Stimulated activated memory B cell treated with anti-CD40 and anti-IgM and Interleukin-4, amounts not matched to agents 10 μg/mL and 1 μg/mL and 100 μg/mL, for 72 hours (primary cell): ENCODE measurements around the gene EPB41L5.

Experiments used
- ATAC-seq: fragments of 150-1000 bp; cut with Tn5 transposase; 2 replicates; pipeline ENCODE4 v1.10.0; 2021
- H3K27ac Mint-ChIP-seq: one replicate; pipeline ENCODE4 v1.8.0; 2022; ENCODE audit warnings: mild to moderate bottlenecking, mixed read lengths
- H3K27me3 Mint-ChIP-seq: one replicate; pipeline ENCODE4 v1.8.0; 2022; ENCODE audit warnings: mixed read lengths
- H3K36me3 Mint-ChIP-seq: one replicate; pipeline ENCODE4 v1.8.0; 2022; ENCODE audit warnings: mixed read lengths
- H3K4me1 Mint-ChIP-seq: one replicate; pipeline ENCODE4 v1.8.0; 2022; ENCODE audit warnings: mixed read lengths
- H3K4me3 Mint-ChIP-seq: one replicate; pipeline ENCODE4 v1.8.0; 2022; ENCODE audit warnings: mild to moderate bottlenecking, moderate library complexity, mixed read lengths
- H3K9me3 Mint-ChIP-seq: one replicate; pipeline ENCODE4 v1.8.0; 2022; ENCODE audit warnings: mixed read lengths

Gene EPB41L5

GRCh38 chr2:120206022-120206581 is 193.2 kb downstream of the EPB41L5 start:
- no peak for ATAC-seq
- no peaks in the 10 kb centered on the region for H3K9me3 Mint-ChIP-seq
- H3K4me1 Mint-ChIP-seq: no peaks in the 10 kb centered on the region
- H3K4me3 Mint-ChIP-seq: no peak overlapping the region
- no peak overlapping the region for H3K27ac Mint-ChIP-seq
- no peaks in the 10 kb centered on the region for H3K27me3 Mint-ChIP-seq
- no peaks in the 10 kb centered on the region for H3K36me3 Mint-ChIP-seq

GRCh38 chr2:120208381-120209353 is 195.8 kb downstream of the EPB41L5 start:
- Mint-ChIP-seq H3K27me3 (no peaks in the 10 kb centered on the region), H3K36me3 (no peaks in the 10 kb centered on the region), H3K27ac (no peak overlapping the region), H3K4me3 (no peak overlapping the region), H3K4me1 (no peaks in the 10 kb centered on the region), H3K9me3 (no peaks in the 10 kb centered on the region)
- ATAC-seq: no peak

GRCh38 chr2:120209427-120210269 is 196.8 kb downstream of the EPB41L5 start:
- Mint-ChIP-seq H3K27ac (no peak overlapping the region), H3K9me3 (no peaks in the 10 kb centered on the region)
- ATAC-seq: no peak

GRCh38 chr2:120210270-120210693 is 197.4 kb downstream of the EPB41L5 start:
- no peak for ATAC-seq
- Mint-ChIP-seq H3K4me3 (no peak overlapping the region), H3K9me3 (no peaks in the 10 kb centered on the region), H3K36me3 (no peaks in the 10 kb centered on the region), H3K27ac (no peak overlapping the region), H3K4me1 (no peaks in the 10 kb centered on the region), H3K27me3 (no peaks in the 10 kb centered on the region)

More at GRCh38 chr2:120209427-120210269, 196.8 kb downstream of the EPB41L5 start:
- no peaks in the 10 kb centered on the region for H3K27me3 Mint-ChIP-seq
- no peaks in the 10 kb centered on the region for H3K4me1 Mint-ChIP-seq
- H3K4me3 Mint-ChIP-seq: no peak overlapping the region
- no peaks in the 10 kb centered on the region for H3K36me3 Mint-ChIP-seq

- H3K4me1 Mint-ChIP-seq: peaks cover 62% of the 10 kb centered on the region
- ATAC-seq: no peak
- H3K36me3 Mint-ChIP-seq: peaks cover 45% of the 10 kb centered on the region
- H3K4me3 Mint-ChIP-seq: no peak overlapping the region
- no peaks in the 10 kb centered on the region for H3K27me3 Mint-ChIP-seq
- H3K9me3 Mint-ChIP-seq: peaks cover 3% of the 10 kb centered on the region
- H3K27ac Mint-ChIP-seq: no peak overlapping the region
Measured at GRCh38 chr2:120218181-120218580, 205.3 kb downstream of the EPB41L5 start.

GRCh38 chr2:120219291-120219690 is 206.4 kb downstream of the EPB41L5 start:
- Mint-ChIP-seq H3K4me3 (no peak overlapping the region), H3K36me3 (peaks cover 45% of the 10 kb centered on the region), H3K27me3 (no peaks in the 10 kb centered on the region), H3K4me1 (peaks cover 69% of the 10 kb centered on the region), H3K27ac (no peak overlapping the region), H3K9me3 (peaks cover 3% of the 10 kb centered on the region)
- ATAC-seq: no peak

GRCh38 chr2:120219766-120220165 is 206.9 kb downstream of the EPB41L5 start:
- ATAC-seq: no peak
- Mint-ChIP-seq H3K27ac (no peak overlapping the region), H3K27me3 (no peaks in the 10 kb centered on the region), H3K4me1 (peaks cover 73% of the 10 kb centered on the region), H3K9me3 (peaks cover 3% of the 10 kb centered on the region), H3K4me3 (no peak overlapping the region), H3K36me3 (peaks cover 45% of the 10 kb centered on the region)

- peaks cover 3% of the 10 kb centered on the region for H3K9me3 Mint-ChIP-seq
- no peak for ATAC-seq
- peak overlapping the region; percentile 38 for H3K4me3 Mint-ChIP-seq
- H3K4me1 Mint-ChIP-seq: peaks cover 78% of the 10 kb centered on the region
- H3K36me3 Mint-ChIP-seq: peaks cover 45% of the 10 kb centered on the region
- H3K27ac Mint-ChIP-seq: peak overlapping the region; percentile 15
- H3K27me3 Mint-ChIP-seq: no peaks in the 10 kb centered on the region
Measured at GRCh38 chr2:120220756-120221155, 207.9 kb downstream of the EPB41L5 start.

GRCh38 chr2:120221616-120222015 is 208.7 kb downstream of the EPB41L5 start:
- H3K27me3 Mint-ChIP-seq: no peaks in the 10 kb centered on the region
- peaks cover 45% of the 10 kb centered on the region for H3K36me3 Mint-ChIP-seq
- peaks cover 1% of the 10 kb centered on the region for H3K9me3 Mint-ChIP-seq
- no peak for ATAC-seq
- H3K27ac Mint-ChIP-seq: no peak overlapping the region
- H3K4me1 Mint-ChIP-seq: peaks cover 71% of the 10 kb centered on the region
- H3K4me3 Mint-ChIP-seq: peak overlapping the region; percentile 85

GRCh38 chr2:120222186-120223033 is 209.5 kb downstream of the EPB41L5 start:
- H3K36me3 Mint-ChIP-seq: peaks cover 44% of the 10 kb centered on the region

GRCh38 chr2:120223034-120223912 is 210.4 kb downstream of the EPB41L5 start, which contains the start of gene TMEM185B:
TSS of gene TMEM185B (minus strand) at chr2:120223400. CDS start at chr2:120222976, 424 bp downstream.
- H3K4me3 Mint-ChIP-seq: peak within 1 kb of the TSS; percentile 85
- peaks cover 62% of the 10 kb centered on the region for H3K4me1 Mint-ChIP-seq
- peaks cover 38% of the 10 kb centered on the region for H3K36me3 Mint-ChIP-seq
- peak within 1 kb of the TSS; percentile 88 for H3K27ac Mint-ChIP-seq
- H3K27me3 Mint-ChIP-seq: no peaks in the 10 kb centered on the region
- peak; percentile 96 for ATAC-seq
- no peaks in the 10 kb centered on the region for H3K9me3 Mint-ChIP-seq

More at GRCh38 chr2:120222186-120223033, 209.5 kb downstream of the EPB41L5 start:
- no peaks in the 10 kb centered on the region for H3K27me3 Mint-ChIP-seq
- H3K4me3 Mint-ChIP-seq: peak overlapping the region; percentile 85
- no peak for ATAC-seq
- no peaks in the 10 kb centered on the region for H3K9me3 Mint-ChIP-seq
- H3K27ac Mint-ChIP-seq: peak overlapping the region; percentile 88
- H3K4me1 Mint-ChIP-seq: peaks cover 63% of the 10 kb centered on the region

- H3K36me3 Mint-ChIP-seq: peaks cover 32% of the 10 kb centered on the region
- peaks cover 65% of the 10 kb centered on the region for H3K4me1 Mint-ChIP-seq
- peak overlapping the region; percentile 85 for H3K4me3 Mint-ChIP-seq
- ATAC-seq: no peak
- no peaks in the 10 kb centered on the region for H3K9me3 Mint-ChIP-seq
- H3K27me3 Mint-ChIP-seq: no peaks in the 10 kb centered on the region
- H3K27ac Mint-ChIP-seq: peak overlapping the region; percentile 88
Measured at GRCh38 chr2:120224256-120224655, 211.4 kb downstream of the EPB41L5 start.

- no peak for ATAC-seq
- peak overlapping the region; percentile 85 for H3K4me3 Mint-ChIP-seq
- H3K4me1 Mint-ChIP-seq: peaks cover 66% of the 10 kb centered on the region
- peaks cover 27% of the 10 kb centered on the region for H3K36me3 Mint-ChIP-seq
- H3K9me3 Mint-ChIP-seq: no peaks in the 10 kb centered on the region
- no peaks in the 10 kb centered on the region for H3K27me3 Mint-ChIP-seq
- peak overlapping the region; percentile 88 for H3K27ac Mint-ChIP-seq
Measured at GRCh38 chr2:120224735-120225548, 212.1 kb downstream of the EPB41L5 start.
